Endodermal cell (in vitro differentiated cells): ENCODE results near the gene JAK3. TPM values are rescaled to one million over a fixed set of nuclear protein-coding genes. Genes with fewer than 3 reads are reported as not detected.

Source experiments
- DNase-seq: peaks from one replicate; pipeline ENCODE4 v3.0.0-alpha.2; 2017
- H3K27ac ChIP-seq: 2 replicates; pipeline ENCODE4 v1.5.1; 2013; ENCODE audit warnings: mild to moderate bottlenecking, low read depth, low read length, moderate library complexity
- H3K27me3 ChIP-seq: 2 replicates; pipeline ENCODE4 v1.6.1; 2013; ENCODE audit warnings: mild to moderate bottlenecking, low read length, moderate library complexity; ENCODE audit not compliant: insufficient read depth, control insufficient read depth, poor library complexity, severe bottlenecking
- H3K36me3 ChIP-seq: 2 replicates; pipeline ENCODE4 v1.7.0; 2013; ENCODE audit warnings: mild to moderate bottlenecking, low read length, moderate library complexity; ENCODE audit not compliant: control insufficient read depth, insufficient read depth
- H3K4me1 ChIP-seq: one replicate; pipeline ENCODE4 v1.7.0; 2013; ENCODE audit warnings: low read length; ENCODE audit not compliant: control insufficient read depth, insufficient read depth
- H3K4me3 ChIP-seq: 2 replicates; pipeline ENCODE4 v1.5.1; 2013; ENCODE audit warnings: mild to moderate bottlenecking, low read length, moderate library complexity
- H3K9ac ChIP-seq: 2 replicates; pipeline ENCODE4 v1.6.1; 2013; ENCODE audit warnings: mild to moderate bottlenecking, low read length, moderate library complexity; ENCODE audit not compliant: poor library complexity, severe bottlenecking; ENCODE audit errors: extremely low read depth
- H3K9me3 ChIP-seq: 2 replicates; pipeline ENCODE4 v1.6.1; 2013; ENCODE audit warnings: mild to moderate bottlenecking, low read length, moderate library complexity; ENCODE audit not compliant: control insufficient read depth
- H3K27ac Mint-ChIP-seq: 2 replicates; pipeline ENCODE4 v1.8.0; 2020; ENCODE audit warnings: mixed read lengths
- H3K27me3 Mint-ChIP-seq: 2 replicates; pipeline ENCODE4 v1.8.0; 2021; ENCODE audit warnings: mild to moderate bottlenecking, mixed read lengths; ENCODE audit not compliant: insufficient read depth
- H3K36me3 Mint-ChIP-seq: 2 replicates; pipeline ENCODE4 v1.8.0; 2020; ENCODE audit warnings: low read depth, mixed read lengths
- H3K4me1 Mint-ChIP-seq: 2 replicates; pipeline ENCODE4 v1.8.0; 2020; ENCODE audit warnings: mixed read lengths
- H3K4me3 Mint-ChIP-seq: 2 replicates; pipeline ENCODE4 v1.8.0; 2020; ENCODE audit warnings: mild to moderate bottlenecking, moderate library complexity, mixed read lengths
- H3K9me3 Mint-ChIP-seq: 2 replicates; pipeline ENCODE4 v1.8.0; 2020; ENCODE audit warnings: mild to moderate bottlenecking, mixed read lengths
- WGBS, 2 experiments: methylation state at CpG; one replicate each; pipeline versions ENCODE4 v1.1.5 to v1.1.7; 2013; ENCODE audit warnings: missing lambda C conversion rate in 2 of 2, mixed read lengths in 1 of 2; ENCODE audit not compliant: insufficient coverage in 1 of 2, insufficient read length in 1 of 2; 5-methylcytosine and 5-hydroxymethylcytosine counted together
- total RNA-seq, 2 donors: library from RNA; stranded (reverse); fragmentation: NEBNext Ultra II Directional in 1 of 2; extraction: Animal tissue kit (Norgen Biotek cat#: 25700) in 1 of 2; gene quantifications; 2 replicates in 1 of 2; 3 replicates in 1 of 2; pipeline ENCODE4 v1.2.1, GENCODE V29; 2021
- TF ChIP-seq, protein P1 (sequence below): fragments of 200-600 bp; sonication (generic); conservative IDR thresholded peaks from 2 replicates; pipeline ENCODE4 v1.5.0; 2021; ENCODE audit warnings: antibody characterized with exemption, mild to moderate bottlenecking

JAK3 gene
- total RNA-seq, 2 donors from 2014 or later = 2.8 to 3.2 TPM

DNA sequence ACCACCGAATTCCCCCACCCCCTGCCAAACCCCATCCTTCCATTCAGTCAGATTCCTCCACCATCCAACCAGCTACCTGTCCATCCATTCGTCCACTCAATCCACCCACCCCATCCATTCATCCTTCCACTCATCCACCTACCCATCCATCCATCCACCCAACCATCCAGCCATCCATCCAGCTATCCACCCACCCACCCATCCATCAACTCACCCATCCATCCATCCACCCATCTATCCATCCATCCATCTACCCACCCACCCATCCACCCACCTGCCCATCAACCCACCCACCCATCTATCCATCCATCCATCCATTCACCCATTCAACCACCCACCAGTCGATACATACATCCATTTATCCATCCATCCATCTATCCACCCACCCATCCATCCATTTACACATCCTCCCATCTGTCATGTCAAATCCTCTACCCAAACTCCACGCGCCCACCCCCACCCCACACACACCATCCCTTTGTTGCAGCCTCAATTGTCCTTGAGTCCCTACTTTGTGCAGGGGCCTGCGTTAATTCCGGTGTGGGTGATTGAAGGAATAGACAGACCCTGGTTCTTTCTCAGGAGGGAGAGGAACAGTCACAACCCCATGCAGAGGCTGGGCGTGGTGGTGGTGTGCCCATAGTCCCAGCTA lies 18.7 kb upstream of the JAK3 start:
- peaks cover 21% of the 10 kb centered on the region for H3K27me3 Mint-ChIP-seq
- no peak overlapping the region for H3K27ac Mint-ChIP-seq
- peaks cover 33% of the 10 kb centered on the region for H3K36me3 ChIP-seq
- no peak overlapping the region for H3K27ac ChIP-seq
- peaks cover 29% of the 10 kb centered on the region for H3K36me3 Mint-ChIP-seq
- TF ChIP-seq, protein P1, sequence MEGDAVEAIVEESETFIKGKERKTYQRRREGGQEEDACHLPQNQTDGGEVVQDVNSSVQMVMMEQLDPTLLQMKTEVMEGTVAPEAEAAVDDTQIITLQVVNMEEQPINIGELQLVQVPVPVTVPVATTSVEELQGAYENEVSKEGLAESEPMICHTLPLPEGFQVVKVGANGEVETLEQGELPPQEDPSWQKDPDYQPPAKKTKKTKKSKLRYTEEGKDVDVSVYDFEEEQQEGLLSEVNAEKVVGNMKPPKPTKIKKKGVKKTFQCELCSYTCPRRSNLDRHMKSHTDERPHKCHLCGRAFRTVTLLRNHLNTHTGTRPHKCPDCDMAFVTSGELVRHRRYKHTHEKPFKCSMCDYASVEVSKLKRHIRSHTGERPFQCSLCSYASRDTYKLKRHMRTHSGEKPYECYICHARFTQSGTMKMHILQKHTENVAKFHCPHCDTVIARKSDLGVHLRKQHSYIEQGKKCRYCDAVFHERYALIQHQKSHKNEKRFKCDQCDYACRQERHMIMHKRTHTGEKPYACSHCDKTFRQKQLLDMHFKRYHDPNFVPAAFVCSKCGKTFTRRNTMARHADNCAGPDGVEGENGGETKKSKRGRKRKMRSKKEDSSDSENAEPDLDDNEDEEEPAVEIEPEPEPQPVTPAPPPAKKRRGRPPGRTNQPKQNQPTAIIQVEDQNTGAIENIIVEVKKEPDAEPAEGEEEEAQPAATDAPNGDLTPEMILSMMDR = no peak
- no peaks in the 10 kb centered on the region for H3K4me1 ChIP-seq
- H3K4me3 ChIP-seq = no peak overlapping the region
- H3K4me3 Mint-ChIP-seq = no peak overlapping the region
- no peak overlapping the region for H3K9ac ChIP-seq
- no peaks in the 10 kb centered on the region for H3K9me3 Mint-ChIP-seq
- H3K4me1 Mint-ChIP-seq = peaks cover 2% of the 10 kb centered on the region
- H3K27me3 ChIP-seq = peaks cover 2% of the 10 kb centered on the region
- H3K9me3 ChIP-seq = no peaks in the 10 kb centered on the region
- DNase-seq = no peak
- 89 to 91% methylated on average over 4 to 8 of the region's 8 CpGs for WGBS, 2 experiments

DNA sequence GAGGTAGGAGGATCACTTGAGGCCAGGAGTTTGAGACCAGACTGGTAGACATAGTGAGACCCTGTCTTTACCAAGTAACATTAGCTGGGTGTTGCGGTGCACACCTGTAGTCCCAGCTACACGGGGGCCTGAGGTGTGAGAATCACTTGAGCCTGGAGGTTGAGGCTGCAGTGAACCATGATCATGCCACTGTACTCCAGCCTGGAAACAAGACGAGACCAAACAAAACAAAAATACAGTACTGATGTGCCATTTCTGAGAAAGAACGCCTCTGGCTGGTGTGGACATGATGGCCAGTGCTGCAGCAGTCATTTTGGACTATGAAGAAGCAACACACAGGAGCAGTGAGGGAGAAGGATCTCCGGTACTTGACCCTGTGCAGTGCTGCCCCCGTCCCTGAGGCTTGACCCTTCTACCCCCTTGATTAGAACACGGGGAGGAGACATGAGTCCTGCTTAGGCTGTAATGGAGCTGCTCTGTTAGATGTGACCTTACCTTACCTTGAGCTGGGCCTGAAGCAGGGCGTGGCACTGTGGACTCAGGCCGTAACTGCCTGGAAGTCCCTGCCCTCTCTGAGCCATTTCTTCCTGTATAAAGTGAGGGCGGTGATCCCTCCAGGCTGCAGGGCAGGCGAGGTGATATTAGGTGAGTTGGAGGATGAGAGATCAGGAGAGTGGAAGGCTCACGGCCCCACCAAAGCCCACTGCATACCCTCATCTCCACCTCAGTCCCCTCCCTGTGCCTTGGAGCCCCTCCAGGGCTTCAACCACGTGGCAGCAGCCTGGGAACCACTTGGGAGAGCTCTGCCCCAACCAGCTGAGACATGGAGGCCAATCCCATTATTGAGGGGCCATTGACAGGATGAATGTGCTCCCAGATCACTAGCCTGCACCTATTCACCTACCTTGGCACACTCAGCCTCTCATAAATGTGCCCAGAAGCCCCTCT lies 17.9 kb upstream of the JAK3 start:
- Mint-ChIP-seq H3K27ac (peak overlapping the region; percentile 72), H3K27me3 (peaks cover 13% of the 10 kb centered on the region), H3K4me1 (peaks cover 9% of the 10 kb centered on the region), H3K9me3 (no peaks in the 10 kb centered on the region), H3K4me3 (no peak overlapping the region), H3K36me3 (peaks cover 37% of the 10 kb centered on the region)
- no peak overlapping the region for H3K9ac ChIP-seq
- WGBS, 2 experiments = 78 to 80% methylated on average over 7 to 10 of the region's 13 CpGs
- no peak overlapping the region for H3K4me3 ChIP-seq
- H3K27me3 ChIP-seq = no peaks in the 10 kb centered on the region
- peak; percentile 78 for DNase-seq
- peaks cover 41% of the 10 kb centered on the region for H3K36me3 ChIP-seq
- H3K27ac ChIP-seq = no peak overlapping the region
- TF ChIP-seq, protein P1 = no peak
- no peaks in the 10 kb centered on the region for H3K4me1 ChIP-seq
- no peaks in the 10 kb centered on the region for H3K9me3 ChIP-seq

DNA sequence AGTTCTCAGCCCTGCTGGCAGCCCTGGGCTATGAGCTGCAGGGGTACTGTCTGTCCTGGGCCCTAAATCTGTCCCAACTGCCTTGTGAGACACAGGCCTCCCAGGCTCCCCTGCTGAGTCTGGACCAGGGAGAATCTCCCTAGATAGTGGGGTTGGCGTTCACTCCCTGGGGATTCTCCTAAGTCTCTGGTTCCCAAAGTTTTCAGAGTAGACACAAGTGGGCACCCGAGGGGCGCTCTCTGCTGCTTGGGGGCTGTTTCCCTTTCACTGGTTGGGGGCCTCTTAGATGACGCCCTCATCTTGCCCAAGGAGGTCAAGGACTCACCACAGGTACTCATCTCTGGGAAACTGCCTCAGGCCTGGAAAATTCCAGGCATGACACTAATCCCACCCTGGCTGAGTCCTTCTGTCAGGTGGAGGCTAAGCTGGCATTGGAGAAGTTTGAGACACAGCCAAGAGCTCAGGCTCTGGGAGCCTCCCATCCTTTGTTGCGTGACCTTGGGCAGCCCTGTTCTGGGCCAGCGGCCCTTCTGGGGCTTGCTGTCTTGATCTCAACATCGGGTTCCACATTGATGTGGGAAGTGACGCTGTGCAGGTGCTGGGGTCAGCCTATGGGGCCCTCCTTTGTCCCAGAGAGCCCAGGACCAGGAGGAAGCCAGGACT lies 15.9 kb upstream of the JAK3 start:
- WGBS, 2 experiments = 94 to 98% methylated on average over 6 to 8 of the region's 8 CpGs
- DNase-seq = peak; percentile 53
- peaks cover 46% of the 10 kb centered on the region for H3K36me3 Mint-ChIP-seq
- Histone ChIP-seq H3K4me1 (no peaks in the 10 kb centered on the region), H3K4me3 (no peak overlapping the region), H3K27me3 (no peaks in the 10 kb centered on the region), H3K9ac (no peak overlapping the region), H3K9me3 (no peaks in the 10 kb centered on the region), H3K36me3 (peaks cover 43% of the 10 kb centered on the region), H3K27ac (no peak overlapping the region)
- no peak overlapping the region for H3K4me3 Mint-ChIP-seq
- H3K4me1 Mint-ChIP-seq = peaks cover 12% of the 10 kb centered on the region
- H3K27me3 Mint-ChIP-seq = no peaks in the 10 kb centered on the region
- H3K9me3 Mint-ChIP-seq = no peaks in the 10 kb centered on the region
- H3K27ac Mint-ChIP-seq = peak overlapping the region; percentile 79
- TF ChIP-seq, protein P1 = no peak
